ENCODE measurements around the gene CCDC136.

GRCh38 chr7:128833148-128833945, 41.6 kb downstream of the CCDC136 start:
- TF ChIP-seq CTCF (IDR thresholded peaks at IDR 0.05) (no peak), EP300 (IDR thresholded peaks at IDR 0.05; ENCODE audit: borderline replicate concordance in 1 of 2, low read depth in 1 of 2, low read length in 1 of 2) (no peak), MEF2A (IDR thresholded peaks at IDR 0.05; ENCODE audit: borderline replicate concordance, low read depth) (no peak), POLR2AphosphoS5 (IDR thresholded peaks at IDR 0.05; ENCODE audit: low read depth, low read length) (no peak), PBX3 (IDR thresholded peaks at IDR 0.05) (peak; percentile 28; the same call in 1 of the 2 replicates)
